ENCODE measurements around the gene SNN. TPM values are rescaled to one million over a fixed set of nuclear protein-coding genes. Genes with fewer than 3 reads are reported as not detected.

SNN gene
- total RNA-seq, 1 donor from 2014 or later = 23.1 TPM

DNA sequence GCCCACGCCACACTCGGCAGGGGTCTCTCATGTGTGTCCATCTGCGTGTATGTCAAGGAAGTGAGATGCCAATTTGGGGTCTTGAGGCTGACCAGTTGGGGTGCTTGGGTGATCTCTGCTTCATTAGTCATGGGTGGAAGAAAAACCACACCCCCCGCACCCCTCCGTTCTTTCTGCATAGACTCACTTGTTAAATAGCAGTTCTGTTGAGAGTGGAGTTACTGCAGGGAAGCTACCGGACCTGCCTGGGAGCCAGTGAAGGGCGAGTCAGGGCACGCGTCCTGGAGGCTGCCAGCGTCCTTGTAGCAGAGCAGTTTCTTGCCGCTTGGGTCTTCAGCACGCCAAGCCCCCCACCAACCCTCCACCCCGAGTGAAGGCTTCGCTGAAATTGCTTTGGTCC lies 8.5 kb downstream of the SNN start:
- Histone ChIP-seq H3K4me1 (peaks cover 78% of the 10 kb centered on the region), H3K4me3 (no peak overlapping the region), H3K9me3 (no peaks in the 10 kb centered on the region), H3K27me3 (no peaks in the 10 kb centered on the region), H3K36me3 (peaks cover 0 to 35% of the 10 kb centered on the region in 2 donors), H3K27ac (peak overlapping the region; percentile 57)
- DNase-seq (ENCODE audit: extremely low spot score in 2 of 2) = no peak
- no peak for TF ChIP-seq POLR2AphosphoS5 (IDR thresholded peaks at IDR 0.05; ENCODE audit: insufficient read depth in 1 of 2, low read depth in 1 of 2)
- TF ChIP-seq POLR2A (IDR thresholded peaks at IDR 0.05) = no peak
- TF ChIP-seq, protein P1, sequence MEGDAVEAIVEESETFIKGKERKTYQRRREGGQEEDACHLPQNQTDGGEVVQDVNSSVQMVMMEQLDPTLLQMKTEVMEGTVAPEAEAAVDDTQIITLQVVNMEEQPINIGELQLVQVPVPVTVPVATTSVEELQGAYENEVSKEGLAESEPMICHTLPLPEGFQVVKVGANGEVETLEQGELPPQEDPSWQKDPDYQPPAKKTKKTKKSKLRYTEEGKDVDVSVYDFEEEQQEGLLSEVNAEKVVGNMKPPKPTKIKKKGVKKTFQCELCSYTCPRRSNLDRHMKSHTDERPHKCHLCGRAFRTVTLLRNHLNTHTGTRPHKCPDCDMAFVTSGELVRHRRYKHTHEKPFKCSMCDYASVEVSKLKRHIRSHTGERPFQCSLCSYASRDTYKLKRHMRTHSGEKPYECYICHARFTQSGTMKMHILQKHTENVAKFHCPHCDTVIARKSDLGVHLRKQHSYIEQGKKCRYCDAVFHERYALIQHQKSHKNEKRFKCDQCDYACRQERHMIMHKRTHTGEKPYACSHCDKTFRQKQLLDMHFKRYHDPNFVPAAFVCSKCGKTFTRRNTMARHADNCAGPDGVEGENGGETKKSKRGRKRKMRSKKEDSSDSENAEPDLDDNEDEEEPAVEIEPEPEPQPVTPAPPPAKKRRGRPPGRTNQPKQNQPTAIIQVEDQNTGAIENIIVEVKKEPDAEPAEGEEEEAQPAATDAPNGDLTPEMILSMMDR (IDR thresholded peaks at IDR 0.05) = no peak
- intact Hi-C loops (cut with DNase I) = no loop called here

DNA sequence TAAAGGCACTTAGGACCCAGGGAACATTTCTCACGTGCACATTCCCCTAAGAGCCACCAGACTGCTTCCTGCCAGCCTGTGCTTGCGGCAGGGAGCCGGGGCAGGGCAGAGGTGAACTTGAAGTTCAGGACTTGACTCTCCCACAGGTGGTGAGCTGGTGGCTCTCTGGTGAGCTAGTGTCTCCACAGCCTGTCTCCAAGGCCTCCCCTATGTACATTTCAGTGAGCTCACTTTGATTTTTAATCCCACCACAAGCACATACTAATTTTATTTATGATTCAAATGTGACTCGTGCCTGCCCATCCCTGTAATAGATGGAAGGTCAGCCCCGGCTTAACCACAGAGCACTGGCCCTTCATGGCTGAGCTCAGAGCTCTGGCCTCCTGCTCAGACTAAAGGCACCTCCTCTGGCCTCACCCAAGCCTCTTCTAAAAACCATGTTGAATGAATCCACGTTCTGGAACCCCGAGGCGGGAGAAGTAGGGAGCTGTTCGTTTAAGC lies 9.2 kb downstream of the SNN start:
- Histone ChIP-seq H3K4me1 (peaks cover 73% of the 10 kb centered on the region), H3K4me3 (no peak overlapping the region), H3K36me3 (peaks cover 0 to 40% of the 10 kb centered on the region in 2 donors), H3K9me3 (no peaks in the 10 kb centered on the region), H3K27ac (peak overlapping the region; percentile 57), H3K27me3 (no peaks in the 10 kb centered on the region)
- TF ChIP-seq, protein P1 (IDR thresholded peaks at IDR 0.05) = no peak
- TF ChIP-seq POLR2AphosphoS5 (IDR thresholded peaks at IDR 0.05; ENCODE audit: insufficient read depth in 1 of 2, low read depth in 1 of 2) = no peak
- TF ChIP-seq POLR2A (IDR thresholded peaks at IDR 0.05) = no peak
- no peak for DNase-seq (ENCODE audit: extremely low spot score in 2 of 2)
- intact Hi-C loops (cut with DNase I) = no loop called here

DNA sequence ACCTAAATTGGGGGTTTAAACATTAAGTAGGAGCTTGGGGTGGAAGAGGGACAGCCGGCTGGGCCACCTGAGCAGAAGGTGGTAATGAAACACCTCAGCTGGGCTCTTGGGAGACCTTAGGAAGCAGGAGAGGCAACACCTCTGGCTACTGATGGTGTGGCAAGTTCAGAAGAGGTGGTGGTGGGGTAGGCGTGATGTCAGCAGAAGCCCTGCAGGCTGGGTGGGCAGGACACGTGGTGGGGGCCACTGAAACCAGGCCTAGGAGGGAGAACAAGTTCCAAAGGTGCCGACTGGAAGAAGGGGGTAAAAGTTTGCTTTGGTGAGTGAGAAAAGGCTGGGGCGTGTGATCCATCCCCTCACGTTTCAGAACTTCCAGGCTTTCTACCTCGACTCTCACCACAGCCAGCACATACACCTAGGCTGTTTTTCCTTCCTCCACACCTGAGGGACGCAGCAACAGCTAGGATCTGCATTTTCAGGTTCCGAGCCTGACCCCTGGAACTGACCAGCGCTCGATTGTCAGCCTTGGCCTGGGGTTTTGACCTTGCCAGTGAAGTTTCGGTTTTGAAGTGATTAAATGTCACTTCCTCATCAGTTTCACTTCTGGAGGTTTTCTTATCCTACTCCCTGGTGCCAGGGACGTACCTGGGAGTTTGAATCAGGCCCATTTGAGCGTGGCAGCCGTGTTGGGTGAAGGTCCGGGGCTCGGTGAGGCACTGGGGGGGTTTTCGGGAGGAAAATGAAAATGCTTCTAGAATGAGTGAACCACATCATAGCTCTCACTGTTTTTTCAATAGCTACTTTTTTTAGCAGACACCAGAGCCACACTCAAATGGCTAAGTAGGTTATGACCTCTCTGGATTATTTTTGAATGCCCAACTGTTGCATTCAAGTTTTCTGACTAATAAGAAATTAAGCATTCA lies 10.0 kb downstream of the SNN start:
- TF ChIP-seq, protein P1 (IDR thresholded peaks at IDR 0.05) = no peak
- no peak for TF ChIP-seq POLR2AphosphoS5 (IDR thresholded peaks at IDR 0.05; ENCODE audit: insufficient read depth in 1 of 2, low read depth in 1 of 2)
- TF ChIP-seq POLR2A (IDR thresholded peaks at IDR 0.05) = no peak
- Histone ChIP-seq H3K4me1 (peaks cover 70% of the 10 kb centered on the region), H3K27me3 (no peaks in the 10 kb centered on the region), H3K27ac (peak overlapping the region; percentile 57), H3K9me3 (no peaks in the 10 kb centered on the region), H3K36me3 (peaks cover 0 to 48% of the 10 kb centered on the region in 2 donors), H3K4me3 (no peak overlapping the region)
- DNase-seq (ENCODE audit: extremely low spot score in 2 of 2) = no peak
- intact Hi-C loops (cut with DNase I) = no loop called here

DNA sequence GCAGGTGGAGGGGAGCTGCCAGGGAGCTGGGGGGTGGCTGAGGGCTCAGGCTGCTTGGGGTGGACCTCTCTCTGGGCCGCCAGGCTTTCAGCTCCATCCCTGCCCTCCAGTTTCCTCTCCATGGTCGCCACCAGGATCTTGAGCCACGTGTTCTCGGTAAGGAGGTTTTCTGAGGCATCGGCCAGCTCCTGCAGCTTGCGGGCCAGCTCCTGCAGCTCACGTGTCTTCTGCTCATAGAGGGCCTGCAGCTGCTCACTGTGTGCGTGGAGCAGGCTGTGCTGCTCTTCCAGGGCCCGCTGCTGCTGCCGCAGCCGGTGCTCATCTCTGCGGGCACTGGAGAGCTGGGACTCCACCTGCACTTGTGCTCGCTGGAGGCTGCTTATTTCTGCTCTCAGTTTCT lies 11.0 kb downstream of the SNN start:
- Histone ChIP-seq H3K36me3 (peaks cover 0 to 58% of the 10 kb centered on the region in 2 donors), H3K9me3 (no peaks in the 10 kb centered on the region), H3K27ac (peak overlapping the region; percentile 58), H3K27me3 (no peaks in the 10 kb centered on the region), H3K4me3 (no peak overlapping the region), H3K4me1 (peaks cover 60% of the 10 kb centered on the region)
- intact Hi-C loops (cut with DNase I) = no loop called here
- no peak for DNase-seq (ENCODE audit: extremely low spot score in 2 of 2)
- no peak for TF ChIP-seq POLR2AphosphoS5 (IDR thresholded peaks at IDR 0.05; ENCODE audit: insufficient read depth in 1 of 2, low read depth in 1 of 2)
- TF ChIP-seq, protein P1 (IDR thresholded peaks at IDR 0.05) = no peak
- no peak for TF ChIP-seq POLR2A (IDR thresholded peaks at IDR 0.05)

All from vagina (tissue), 2 donors.